NB4 (cell line): ENCODE measurements around the gene LRIG1.

Source experiments
- CTCF ChIP-seq: IDR thresholded peaks from one replicate; pipeline ENCODE4 v1.5.1; 2012; ENCODE audit warnings: low read depth, low read length
- MAX ChIP-seq: IDR thresholded peaks from 2 replicates; pipeline ENCODE4 v1.6.1; 2011; ENCODE audit warnings: low read depth, low read length

GRCh38 chr3:66401675-66402491 is 98.9 kb downstream of the LRIG1 start:
- TF ChIP-seq CTCF (no peak), MAX (no peak)
